GM12891 (cell line): ENCODE data around the gene USP25.

Source experiments
- POLR2A ChIP-seq: IDR thresholded peaks from 2 replicates; pipeline ENCODE4 v1.6.1; 2011; ENCODE audit warnings: low read depth, low read length, control low read depth
- POLR2AphosphoS5 ChIP-seq: IDR thresholded peaks from 2 replicates; pipeline ENCODE4 v1.6.1; 2011; ENCODE audit warnings: low read depth, low read length, control low read depth
- TAF1 ChIP-seq: IDR thresholded peaks from 2 replicates; pipeline ENCODE4 v1.6.1; 2011; ENCODE audit warnings: low read depth, low read length, control low read depth

- TF ChIP-seq POLR2A (no peak), TAF1 (no peak), POLR2AphosphoS5 (no peak)
These were observed 24.9 kb downstream of the USP25 start for GRCh38 chr21:15754640-15755039.
